GM04503 (cell line): ENCODE measurements around the gene COX18.

Experiments
- DNase-seq: peaks from one replicate; pipeline ENCODE4 v3.0.0-alpha.2; 2012; ENCODE audit warnings: low read depth

COX18 gene

GRCh38 chr4:73053076-73053475 lies 16.4 kb downstream of the COX18 start:
- DNase-seq: no peak

GRCh38 chr4:73051625-73052024 lies 17.9 kb downstream of the COX18 start:
- DNase-seq: no peak

GRCh38 chr4:73045879-73046278 lies 23.6 kb downstream of the COX18 start:
- DNase-seq: no peak

- no peak for DNase-seq
Measured at GRCh38 chr4:73037057-73037456, 32.5 kb downstream of the COX18 start.

- no peak for DNase-seq
Measured at GRCh38 chr4:73036123-73036522, 33.4 kb downstream of the COX18 start.

- no peak for DNase-seq
Measured at GRCh38 chr4:73034896-73035295, 34.6 kb downstream of the COX18 start.

GRCh38 chr4:73028621-73029020 lies 40.9 kb downstream of the COX18 start:
- no peak for DNase-seq

- no peak for DNase-seq
Measured at GRCh38 chr4:73021634-73022033, 47.9 kb downstream of the COX18 start.

GRCh38 chr4:73019462-73020047 lies 50.0 kb downstream of the COX18 start:
- DNase-seq: no peak

- no peak for DNase-seq
Measured at GRCh38 chr4:73018595-73018994, 50.9 kb downstream of the COX18 start.

- no peak for DNase-seq
Measured at GRCh38 chr4:73013310-73013709, 56.2 kb downstream of the COX18 start.

GRCh38 chr4:73012673-73013072 lies 56.8 kb downstream of the COX18 start:
- no peak for DNase-seq

GRCh38 chr4:73011629-73011985 lies 57.9 kb downstream of the COX18 start:
- no peak for DNase-seq

GRCh38 chr4:73010789-73011628 lies 58.5 kb downstream of the COX18 start:
- DNase-seq: no peak

GRCh38 chr4:73007526-73008100 lies 61.9 kb downstream of the COX18 start:
- no peak for DNase-seq

- no peak for DNase-seq
Measured at GRCh38 chr4:73006286-73006990, 63.1 kb downstream of the COX18 start.

GRCh38 chr4:73005514-73005913 lies 64.0 kb downstream of the COX18 start:
- DNase-seq: no peak
